HepG2 (cell line): ENCODE results near the gene GSTCD. TPM values are rescaled to one million over a fixed set of nuclear protein-coding genes. Genes with fewer than 3 reads are reported as not detected.
A peak's percentile ranks its signal among the peaks of the same experiment; 100 is the strongest.

Source experiments
- ATAC-seq: fragments of 200-7000 bp; cut with Tn5 transposase; 3 replicates; pipeline ENCODE4 v1.9.1; 2020; ENCODE audit warnings: mild to moderate bottlenecking, moderate library complexity
- BruUV-seq: library from RNA; stranded (reverse); fragments of 400-500 nt; replicated peaks from 2 replicates; lab custom pipeline; 2021; lab: Mats Ljungman, UMichigan
- CTCF ChIA-PET: fragments of 300-600 bp; formaldehyde crosslinking; extraction: SDS; loops from one replicate; lab custom pipeline; 2021; ENCODE audit warnings: low total read pairs, inconsistent platforms, low intra/inter-chr PET ratio; lab: Yijun Ruan, JAX
- POLR2A ChIA-PET: fragments of 350-600 bp; sonication (Branson Sonifier 250); formaldehyde crosslinking; loops from one replicate; lab custom pipeline; 2020; ENCODE audit warnings: antibody characterized with exemption, inconsistent platforms; lab: Yijun Ruan, JAX
- DNase-seq: peaks from one replicate; pipeline ENCODE4 v3.0.0-alpha.2; 2015; ENCODE audit warnings: low spot score
- FAIRE-seq: peaks from 3 replicates; lab custom pipeline; 2011; peaks lifted over from hg19 to GRCh38; lab: Jason Lieb, UNC
- H2AFZ ChIP-seq: one replicate; pipeline ENCODE4 v1.6.1; 2011; ENCODE audit warnings: low read length, inconsistent platforms
- H3K27ac ChIP-seq: fragments of 300-600 bp; 3 replicates; pipeline ENCODE4 v1.8.0; 2011; ENCODE audit warnings: mixed run types, mild to moderate bottlenecking, mixed read lengths, low read length, inconsistent platforms; ENCODE audit not compliant: insufficient read depth; ENCODE audit errors: extremely low read length
- H3K27me3 ChIP-seq, 2 experiments: fragments of 200-600 bp in 1 of 2; 2 replicates in 1 of 2; 3 replicates in 1 of 2; pipeline versions ENCODE4 v1.6.0 to v1.8.0; 2011; ENCODE audit warnings: low read length in 2 of 2, mild to moderate bottlenecking in 2 of 2, moderate library complexity in 2 of 2, inconsistent platforms in 1 of 2; ENCODE audit not compliant: insufficient read depth in 2 of 2, control insufficient read depth in 1 of 2
- H3K36me3 ChIP-seq, 2 experiments: fragments of 200-600 bp in 1 of 2; replicated peaks in 1 of 2; 2 replicates in 1 of 2; 3 replicates in 1 of 2; pipeline versions ENCODE4 v1.5.1 to v1.8.0; 2011; ENCODE audit warnings: low read length in 2 of 2, inconsistent platforms in 1 of 2; ENCODE audit not compliant: insufficient read depth in 2 of 2, control insufficient read depth in 1 of 2
- H3K4me1 ChIP-seq: 2 replicates; pipeline ENCODE4 v1.5.1; 2012; ENCODE audit warnings: low read length, inconsistent platforms; ENCODE audit not compliant: insufficient read depth
- H3K4me2 ChIP-seq: 2 replicates; pipeline ENCODE4 v1.6.0; 2011; ENCODE audit warnings: low read depth, low read length, inconsistent platforms
- H3K4me3 ChIP-seq, 3 experiments: fragments of 200-600 bp in 1 of 3; sonication (generic), shearing (Covaris generic) in 1 of 3; replicated peaks in 1 of 3; 2 replicates each; pipeline ENCODE4 v1.5.1; 2011 to 2016; ENCODE audit warnings: low read length in 3 of 3, inconsistent platforms in 2 of 3, low read depth in 2 of 3, mild to moderate bottlenecking in 2 of 3, control low read depth in 1 of 3, mixed read lengths in 1 of 3; ENCODE audit not compliant: insufficient read depth in 1 of 3
- H3K79me2 ChIP-seq: one replicate; pipeline ENCODE4 v1.6.1; 2011; ENCODE audit warnings: low read length, inconsistent platforms; ENCODE audit not compliant: insufficient read depth
- H3K9ac ChIP-seq: 2 replicates; pipeline ENCODE4 v1.6.0; 2011; ENCODE audit warnings: mild to moderate bottlenecking, low read depth, low read length, inconsistent platforms; ENCODE audit not compliant: insufficient read depth
- H3K9me3 ChIP-seq: 2 replicates; pipeline ENCODE4 v1.5.1; 2012; ENCODE audit warnings: mild to moderate bottlenecking, low read length
- H4K20me1 ChIP-seq: 2 replicates; pipeline ENCODE4 v1.6.0; 2011; ENCODE audit warnings: inconsistent platforms, mild to moderate bottlenecking, low read length, moderate library complexity; ENCODE audit not compliant: insufficient read depth
- CEBPG ChIP-seq: IDR thresholded peaks from 2 replicates; pipeline ENCODE4 v1.6.1; 2016
- FOXA1 ChIP-seq, 2 experiments: fragments of 450-650 bp in 1 of 2; sonication (generic) in 1 of 2; formaldehyde crosslinking in 1 of 2; IDR thresholded peaks; 2 replicates each; pipeline versions ENCODE4 v1.4.0 to v1.6.1; 2016 to 2020; ENCODE audit warnings: missing genetic modification reagents in 1 of 2
- KLF15 ChIP-seq: sonication (generic); formaldehyde crosslinking; IDR thresholded peaks from 2 replicates; pipeline ENCODE4 v1.8.1; 2023; ENCODE audit warnings: borderline replicate concordance, mild to moderate bottlenecking, inconsistent platforms, missing genetic modification reagents, mixed read lengths
- NFIB ChIP-seq: sonication (generic); formaldehyde crosslinking; IDR thresholded peaks from 2 replicates; pipeline ENCODE4 v1.9.0; 2021; ENCODE audit warnings: missing genetic modification reagents, mild to moderate bottlenecking, borderline replicate concordance
- SIN3A ChIP-seq: IDR thresholded peaks from 2 replicates; pipeline ENCODE4 v1.6.1; 2011; ENCODE audit warnings: low read depth, mild to moderate bottlenecking, control low read depth, low read length, borderline replicate concordance
- SNAPC4 ChIP-seq: sonication (generic); formaldehyde crosslinking; IDR thresholded peaks from 2 replicates; pipeline ENCODE4 v1.4.0; 2020; ENCODE audit warnings: mild to moderate bottlenecking, missing genetic modification reagents
- SRY ChIP-seq: sonication (generic); formaldehyde crosslinking; IDR thresholded peaks from 2 replicates; pipeline ENCODE4 v1.8.0; 2022; ENCODE audit warnings: mild to moderate bottlenecking, missing genetic modification reagents
- TIGD3 ChIP-seq: sonication (generic); formaldehyde crosslinking; IDR thresholded peaks from 2 replicates; pipeline ENCODE4 v1.5.1; 2020; ENCODE audit warnings: mild to moderate bottlenecking, missing genetic modification reagents, borderline replicate concordance
- ZNF383 ChIP-seq: sonication (generic); formaldehyde crosslinking; IDR thresholded peaks from 2 replicates; pipeline ENCODE4 v1.4.0; 2020; ENCODE audit warnings: missing genetic modification reagents, mild to moderate bottlenecking, borderline replicate concordance
- ZNF468 ChIP-seq: sonication (generic); formaldehyde crosslinking; IDR thresholded peaks from 2 replicates; pipeline ENCODE4 v1.8.0; 2022; ENCODE audit warnings: mild to moderate bottlenecking, moderate library complexity, missing genetic modification reagents
- ZNF776 ChIP-seq: sonication (generic); formaldehyde crosslinking; IDR thresholded peaks from 2 replicates; pipeline ENCODE4 v1.4.0; 2020; ENCODE audit warnings: mild to moderate bottlenecking, missing genetic modification reagents
- WGBS: methylation state at CpG from one replicate; pipeline ENCODE4 v1.1.6; 2017; ENCODE audit warnings: low lambda C conversion rate; 5-methylcytosine and 5-hydroxymethylcytosine counted together
- in situ Hi-C: cut with HindIII; loops from 2 replicates; pipeline ENCODE4 v1.10.0; 2017; ENCODE audit warnings: low pct_unique_long_range_greater_than_20kb; ENCODE audit not compliant: extremely low pct_ligation_motif_present
- intact Hi-C: fragments of 100-400 bp; cut with micrococcal nuclease; formaldehyde crosslinking; loops from one replicate; pipeline ENCODE4 v1.10.0; 2022; ENCODE audit not compliant: unreplicated experiment
- polyA plus RNA-seq, 8 experiments: library from polyadenylated mRNA; depleted of rRNA in 3 of 8; stranded (reverse) in 7 of 8; unstranded in 1 of 8; fragments of >200 nt; fragmentation: Illumina TruSeq in 4 of 8; extraction: Trizol in 4 of 8; gene quantifications; 2 replicates each; pipeline versions ENCODE4 v1.2.1 to v1.2.3, GENCODE V29; 2011 to 2016; ENCODE audit warnings: low read depth in 4 of 8, missing spikeins in 1 of 8, mixed read lengths in 1 of 8; ENCODE audit not compliant: insufficient read depth in 1 of 8
- total RNA-seq, 5 experiments: library from RNA; depleted of rRNA; stranded (reverse); fragments of >200 nt; fragmentation: Illumina TruSeq; extraction: Trizol; gene quantifications; 2 replicates each; pipeline ENCODE4 v1.2.3, GENCODE V29; 2016; ENCODE audit warnings: low read depth in 1 of 5

The GSTCD gene
- total and polyA plus RNA-seq, 2 of the 13 experiments (the other 11 are each of a cell fraction or from before 2014, with no cell fraction given), result 7.9 to 30.8 TPM

GRCh38 chr4:105709081-105709450, 482 bp downstream of the GSTCD start (continued):
- 0 out of 2 replicates have a peak, but pooled peaks have one; percentile 6 for TF ChIP-seq SNAPC4 (CRISPR knock-in tag)

- Histone ChIP-seq H3K9me3 (no peaks in the 10 kb centered on the region), H4K20me1 (no peaks in the 10 kb centered on the region), H2AFZ (no peak overlapping the region), H3K36me3 (no peaks in the 10 kb centered on the region), H3K4me3 (peak overlapping the region; percentile 80 to 98 (median 82)), H3K27ac (no peak overlapping the region), H3K27me3 (no peaks in the 10 kb centered on the region; a peak in 1 of 5 replicates), H3K79me2 (peaks cover 64% of the 10 kb centered on the region), H3K4me2 (peak overlapping the region; percentile 65), H3K4me1 (peaks cover 40% of the 10 kb centered on the region), H3K9ac (0 out of 2 replicates have a peak overlapping the region, but pooled peaks have one; percentile 20)
- in situ Hi-C loops, result no loop called here
- intact Hi-C loops, result no loop called here
- POLR2A ChIA-PET, result no interaction called here
- TF ChIP-seq CEBPG, result no peak
- no peak for TF ChIP-seq NFIB (CRISPR knock-in tag)
- TF ChIP-seq FOXA1 (IDR thresholded peaks at IDR 0.05), result no peak
- TF ChIP-seq FOXA1 (CRISPR knock-in tag; IDR thresholded peaks at IDR 0.05), result no peak
- no peak for TF ChIP-seq SIN3A
- TF ChIP-seq ZNF776 (CRISPR knock-in tag), result no peak
- TF ChIP-seq TIGD3 (CRISPR knock-in tag), result no peak
- TF ChIP-seq SRY (CRISPR knock-in tag), result no peak
- no peak for TF ChIP-seq ZNF383 (CRISPR knock-in tag)
- TF ChIP-seq KLF15 (CRISPR knock-in tag), result no peak
- TF ChIP-seq ZNF468 (CRISPR knock-in tag), result no peak
- ATAC-seq, result no peak
- 45% methylated on average over 16 of the region's 16 CpGs for WGBS
- DNase-seq, result no peak
- CTCF ChIA-PET, result no interaction called here
- BruUV-seq, result no TSS peak
- FAIRE-seq, result no peak
These were observed 1.5 kb downstream of the GSTCD start for GRCh38 chr4:105710012-105710600.
